PC-9 (cell line): ENCODE results near the gene CNFN. TPM values are rescaled to one million over a fixed set of nuclear protein-coding genes. Genes with fewer than 3 reads are reported as not detected.

Experiments
- BruUV-seq: library from RNA; stranded (reverse); fragments of 400-500 nt; replicated peaks from 2 replicates; lab custom pipeline; 2021; lab: Mats Ljungman, UMichigan
- CTCF ChIA-PET: fragments of 300-600 bp; sonication (Branson Sonifier 250); formaldehyde crosslinking; loops from one replicate; lab custom pipeline; 2022; ENCODE audit warnings: antibody characterized with exemption; lab: Charles Lee
- POLR2A ChIA-PET: fragments of 300-600 bp; sonication (Branson Sonifier 250); formaldehyde crosslinking; loops from one replicate; lab custom pipeline; 2022; ENCODE audit warnings: antibody characterized with exemption; ENCODE audit not compliant: unreplicated experiment; lab: Charles Lee
- DNase-seq, 2 experiments: peaks; one replicate each; pipeline versions ENCODE4 v3.0.0 to v3.0.0-alpha.2; 2015 to 2022; ENCODE audit warnings: mixed read lengths in 1 of 2
- H2AFZ ChIP-seq: fragments of 200-600 bp; sonication (generic); 2 replicates; pipeline ENCODE4 v1.8.1; 2017; ENCODE audit warnings: antibody characterized with exemption
- H3F3A ChIP-seq: fragments of 200-600 bp; sonication (generic); 2 replicates; pipeline ENCODE4 v1.8.1; 2017; ENCODE audit warnings: antibody characterized with exemption, mild to moderate bottlenecking, low read depth; ENCODE audit not compliant: insufficient read depth
- H3K27ac ChIP-seq: fragments of 200-600 bp; sonication (generic); 2 replicates; pipeline ENCODE4 v1.6.1; 2016; ENCODE audit warnings: mixed run types
- H3K27me3 ChIP-seq: fragments of 200-600 bp; sonication (generic); 2 replicates; pipeline ENCODE4 v1.6.1; 2016; ENCODE audit warnings: low read depth, mixed run types; ENCODE audit not compliant: insufficient read depth
- H3K36me3 ChIP-seq: fragments of 200-600 bp; sonication (generic); 2 replicates; pipeline ENCODE4 v1.6.1; 2016; ENCODE audit warnings: low read depth, mixed run types
- H3K4me1 ChIP-seq: fragments of 200-600 bp; sonication (generic); replicated peaks from 2 replicates; pipeline ENCODE4 v1.6.1; 2016; ENCODE audit warnings: mixed run types; ENCODE audit not compliant: insufficient read depth
- H3K4me2 ChIP-seq: fragments of 200-600 bp; sonication (generic); 2 replicates; pipeline ENCODE4 v1.6.1; 2017; ENCODE audit warnings: mixed run types
- H3K4me3 ChIP-seq: fragments of 200-600 bp; sonication (generic); 2 replicates; pipeline ENCODE4 v1.6.1; 2016; ENCODE audit warnings: mixed run types
- H3K79me2 ChIP-seq: fragments of 200-600 bp; sonication (generic); 2 replicates; pipeline ENCODE4 v1.6.1; 2017; ENCODE audit warnings: low read depth, mixed run types
- H3K9me2 ChIP-seq: fragments of 200-600 bp; sonication (generic); 2 replicates; pipeline ENCODE4 v1.8.1; 2017; ENCODE audit warnings: mild to moderate bottlenecking; ENCODE audit not compliant: insufficient read depth
- H3K9me3 ChIP-seq: fragments of 200-600 bp; sonication (generic); 2 replicates; pipeline ENCODE4 v1.8.1; 2016; ENCODE audit warnings: low read depth; ENCODE audit not compliant: insufficient read depth
- H4K20me1 ChIP-seq: fragments of 200-600 bp; sonication (generic); 2 replicates; pipeline ENCODE4 v1.8.1; 2017; ENCODE audit not compliant: insufficient read depth
- CTCF ChIP-seq: fragments of 200-600 bp; sonication (generic); conservative IDR thresholded peaks from 2 replicates; pipeline ENCODE4 v1.6.1; 2017; ENCODE audit warnings: mixed run types, antibody characterized with exemption, mild to moderate bottlenecking, moderate library complexity
- EZH2 ChIP-seq: fragments of 200-600 bp; sonication (generic); IDR thresholded peaks from 2 replicates; pipeline ENCODE4 v1.8.0; 2017; ENCODE audit warnings: antibody characterized with exemption, low read depth
- intact Hi-C: fragments of 100-400 bp; cut with micrococcal nuclease; formaldehyde crosslinking; loops from one replicate; pipeline ENCODE4 v1.10.0; 2022; ENCODE audit not compliant: unreplicated experiment
- total RNA-seq: library from RNA; stranded (reverse); gene quantifications from 2 replicates; pipeline ENCODE4 v1.2.3, GENCODE V29; 2021

Gene CNFN
- total RNA-seq, 1 experiment from 2014 or later = 4.9 TPM

DNA sequence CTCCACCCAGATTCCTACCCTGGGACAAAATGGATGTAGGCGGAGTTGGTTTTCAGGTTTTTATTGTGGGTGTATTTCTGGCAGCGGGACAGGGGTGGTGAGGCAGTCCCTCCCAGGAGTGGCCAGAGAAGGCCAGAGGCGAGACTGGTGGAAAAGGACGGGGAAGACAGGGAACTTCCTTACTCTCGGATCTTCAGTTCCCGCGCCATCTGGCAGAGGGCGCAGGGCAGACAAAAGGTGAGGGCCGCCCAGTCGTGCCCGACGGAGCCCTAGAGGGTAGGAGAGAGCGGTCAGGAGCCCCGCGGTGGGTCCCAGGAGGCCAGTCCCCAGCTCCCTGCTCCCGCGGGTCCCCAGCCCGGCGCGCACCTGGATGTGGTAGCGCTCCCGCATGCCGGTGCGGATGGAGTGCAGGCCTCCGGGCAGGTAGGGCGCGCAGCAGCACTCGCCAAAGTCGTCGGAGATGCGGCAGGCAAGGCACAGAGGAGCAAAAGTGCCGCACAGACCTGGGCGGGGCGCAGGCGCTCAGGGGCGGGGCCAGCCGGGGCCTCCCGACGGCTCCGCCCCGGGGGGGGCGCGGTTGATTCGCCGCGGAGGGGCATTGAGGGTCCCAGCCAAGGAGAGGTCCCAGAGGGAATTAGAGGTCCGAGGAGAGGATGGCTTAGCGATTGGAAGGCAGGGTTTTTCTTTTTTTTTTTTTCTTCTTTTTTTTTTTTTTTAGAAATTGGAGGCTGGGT is 3.0 kb downstream of the CNFN start:
- H3K4me2 ChIP-seq = peak overlapping the region; percentile 83
- ChIA-PET CTCF (interaction anchor here (0.7 kb wide), 2 partner anchors 10 to 297 kb away, joined by 3 read pairs; no protein-coding TSS in a partner anchor), POLR2A (interaction anchor here (1.2 kb wide), 1 partner anchor 9 kb away, joined by 5 read pairs; no protein-coding TSS in a partner anchor)
- H3K27ac ChIP-seq = peak overlapping the region; percentile 10; the same call in 1 of the 2 replicates
- H3K27me3 ChIP-seq = peaks cover 5% of the 10 kb centered on the region; the same call in 1 of the 2 replicates
- DNase-seq = peak; percentile 69 to 89
- H3K4me3 ChIP-seq = peak overlapping the region; percentile 63
- peak overlapping the region; percentile 87 for H2AFZ ChIP-seq
- peaks cover 11% of the 10 kb centered on the region for H3F3A ChIP-seq
- intact Hi-C loops = no loop called here
- no peaks in the 10 kb centered on the region for H3K79me2 ChIP-seq
- no peaks in the 10 kb centered on the region for H3K9me3 ChIP-seq
- peaks cover 17% of the 10 kb centered on the region for H3K4me1 ChIP-seq
- TSS peak; percentile 86 for BruUV-seq
- no peaks in the 10 kb centered on the region for H3K9me2 ChIP-seq
- no peaks in the 10 kb centered on the region for H4K20me1 ChIP-seq
- H3K36me3 ChIP-seq = no peaks in the 10 kb centered on the region
- TF ChIP-seq EZH2 = no peak
- TF ChIP-seq CTCF = peak; percentile 74

DNA sequence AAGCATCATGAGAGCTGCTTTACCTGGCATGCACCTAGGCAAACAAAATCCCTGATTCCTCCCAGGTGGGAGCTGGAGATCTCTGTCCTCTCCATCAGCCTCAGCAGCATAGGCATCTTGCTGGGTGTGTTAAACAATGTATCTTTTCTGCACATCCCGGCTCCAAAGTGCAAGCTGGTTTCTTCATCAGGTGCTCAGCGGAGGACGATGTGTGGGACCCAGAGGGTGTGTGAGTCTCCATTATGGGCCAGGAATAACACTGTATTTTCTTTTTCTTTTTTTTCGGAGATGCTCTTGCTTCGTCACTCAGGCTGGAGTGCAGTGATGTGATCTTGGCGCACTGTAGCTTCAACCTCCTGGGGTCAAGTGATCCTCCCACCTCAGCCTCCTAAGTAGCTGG is 9.9 kb downstream of the CNFN start:
- Histone ChIP-seq H3K4me3 (no peak overlapping the region), H3K27me3 (no peaks in the 10 kb centered on the region), H3F3A (no peaks in the 10 kb centered on the region), H3K9me2 (no peaks in the 10 kb centered on the region), H3K79me2 (no peaks in the 10 kb centered on the region), H3K27ac (no peak overlapping the region), H4K20me1 (no peaks in the 10 kb centered on the region), H2AFZ (no peak overlapping the region), H3K36me3 (no peaks in the 10 kb centered on the region), H3K4me2 (no peak overlapping the region), H3K9me3 (no peaks in the 10 kb centered on the region), H3K4me1 (no peaks in the 10 kb centered on the region)
- BruUV-seq = no TSS peak
- intact Hi-C loops = no loop called here
- ChIA-PET CTCF (no interaction called here), POLR2A (no interaction called here)
- DNase-seq = no peak
- TF ChIP-seq CTCF (no peak), EZH2 (no peak)

GRCh38 chr19:42378225-42379215 is 11.6 kb downstream of the CNFN start:
- ChIA-PET CTCF (interaction anchor here (0.7 kb wide), 1 partner anchor 10 kb away, joined by 12 read pairs; no protein-coding TSS in a partner anchor), POLR2A (interaction anchor here (0.7 kb wide), 2 partner anchors 85 to 1070 kb away, joined by 3 read pairs; no protein-coding TSS in a partner anchor)
- no peaks in the 10 kb centered on the region for H3K4me1 ChIP-seq
- no TSS peak for BruUV-seq
- no peaks in the 10 kb centered on the region for H3K9me3 ChIP-seq
- no peak for TF ChIP-seq CTCF
- TF ChIP-seq EZH2 = no peak
- H3K36me3 ChIP-seq = no peaks in the 10 kb centered on the region
- H3K4me2 ChIP-seq = no peak overlapping the region
- intact Hi-C loops = no loop called here
- no peak for DNase-seq
- no peak overlapping the region for H2AFZ ChIP-seq
- H3F3A ChIP-seq = no peaks in the 10 kb centered on the region
- no peak overlapping the region for H3K27ac ChIP-seq
- no peak overlapping the region for H3K4me3 ChIP-seq
- no peaks in the 10 kb centered on the region for H3K9me2 ChIP-seq
- no peaks in the 10 kb centered on the region for H4K20me1 ChIP-seq
- H3K27me3 ChIP-seq = no peaks in the 10 kb centered on the region
- H3K79me2 ChIP-seq = no peaks in the 10 kb centered on the region
